GM21515 (cell line): Measurements from ENCODE around the gene SIX2.

Source experiments
- ATAC-seq: cut with Tn5 transposase; IDR thresholded peaks from one replicate; pipeline ENCODE4 v1.9.1; 2021; ENCODE audit not compliant: unreplicated experiment

SIX2 gene

GRCh38 chr2:44970846-44971450 lies 38.3 kb downstream of the SIX2 start:
- no peak for ATAC-seq

DNA sequence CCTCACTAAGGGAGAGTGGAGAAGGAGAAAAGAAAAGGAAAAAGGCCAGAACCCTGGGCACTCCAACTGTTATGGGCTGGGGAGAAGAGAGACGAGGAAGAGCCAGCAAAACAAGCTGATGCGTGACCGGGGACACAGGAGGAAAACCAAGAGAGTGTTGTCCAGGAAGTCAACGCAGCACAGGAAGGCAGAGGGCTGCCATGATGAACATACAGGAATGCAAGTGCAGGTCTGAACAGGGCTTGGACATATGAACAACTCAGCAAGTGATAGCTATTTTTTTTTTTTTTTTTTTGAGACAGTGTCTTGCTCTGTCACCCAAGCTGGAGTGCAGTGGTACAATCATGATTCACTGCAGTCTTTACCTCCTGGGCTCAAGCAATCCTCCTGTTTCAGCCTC lies 39.3 kb downstream of the SIX2 start:
- no peak for ATAC-seq

GRCh38 chr2:44967727-44968432 lies 41.4 kb downstream of the SIX2 start:
- ATAC-seq: no peak

- ATAC-seq: no peak
These were observed 42.2 kb downstream of the SIX2 start for GRCh38 chr2:44967056-44967455.

- ATAC-seq: no peak
These were observed 43.6 kb downstream of the SIX2 start for GRCh38 chr2:44965684-44966083.

DNA sequence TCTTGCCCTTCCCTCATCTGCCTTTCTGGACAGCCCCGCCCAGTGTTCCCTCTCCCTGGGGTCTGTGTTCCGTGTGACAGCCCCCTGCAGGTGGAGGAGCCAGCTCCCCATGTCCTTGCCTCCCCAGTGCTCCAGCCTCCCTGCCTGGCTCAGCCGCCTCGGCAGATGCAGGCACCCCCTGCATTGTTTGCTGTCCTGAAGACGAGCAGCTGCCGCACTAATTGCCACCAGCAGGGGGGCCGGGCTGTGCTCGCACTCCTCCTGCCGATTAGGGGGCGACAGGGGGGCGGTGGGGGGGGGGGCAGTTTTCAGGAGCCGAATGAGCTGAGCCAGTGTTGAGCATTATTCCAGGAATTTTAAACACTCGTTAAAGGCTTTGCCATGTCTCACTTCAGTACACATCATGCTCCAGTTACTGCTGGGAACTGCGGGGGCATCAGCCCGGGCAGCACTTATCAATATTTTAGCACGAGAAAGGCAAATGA lies 44.5 kb downstream of the SIX2 start:
- no peak for ATAC-seq

GRCh38 chr2:44962176-44962695 lies 47.0 kb downstream of the SIX2 start:
- ATAC-seq: no peak

DNA sequence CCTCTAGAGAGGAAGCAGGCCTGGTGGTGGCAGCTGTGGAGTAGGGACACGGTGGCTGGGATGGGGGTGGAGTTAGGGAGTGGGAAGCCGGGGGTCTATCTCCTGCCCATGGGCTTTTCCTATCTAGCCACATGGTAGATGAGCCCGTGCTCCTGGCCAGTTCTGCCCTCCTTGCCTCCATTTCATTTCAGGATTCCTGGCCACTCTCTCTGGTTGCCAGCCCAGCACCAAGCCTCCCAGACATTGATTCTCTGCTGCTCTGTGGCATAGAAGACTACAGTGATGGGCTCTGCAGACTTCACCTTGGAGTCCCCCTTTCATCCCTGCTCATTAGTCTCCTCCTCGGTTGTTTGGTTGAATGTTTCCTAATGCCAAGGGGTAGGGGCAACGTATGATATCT lies 48.4 kb downstream of the SIX2 start:
- ATAC-seq: no peak

GRCh38 chr2:44959855-44960254 lies 49.4 kb downstream of the SIX2 start:
- ATAC-seq: no peak

DNA sequence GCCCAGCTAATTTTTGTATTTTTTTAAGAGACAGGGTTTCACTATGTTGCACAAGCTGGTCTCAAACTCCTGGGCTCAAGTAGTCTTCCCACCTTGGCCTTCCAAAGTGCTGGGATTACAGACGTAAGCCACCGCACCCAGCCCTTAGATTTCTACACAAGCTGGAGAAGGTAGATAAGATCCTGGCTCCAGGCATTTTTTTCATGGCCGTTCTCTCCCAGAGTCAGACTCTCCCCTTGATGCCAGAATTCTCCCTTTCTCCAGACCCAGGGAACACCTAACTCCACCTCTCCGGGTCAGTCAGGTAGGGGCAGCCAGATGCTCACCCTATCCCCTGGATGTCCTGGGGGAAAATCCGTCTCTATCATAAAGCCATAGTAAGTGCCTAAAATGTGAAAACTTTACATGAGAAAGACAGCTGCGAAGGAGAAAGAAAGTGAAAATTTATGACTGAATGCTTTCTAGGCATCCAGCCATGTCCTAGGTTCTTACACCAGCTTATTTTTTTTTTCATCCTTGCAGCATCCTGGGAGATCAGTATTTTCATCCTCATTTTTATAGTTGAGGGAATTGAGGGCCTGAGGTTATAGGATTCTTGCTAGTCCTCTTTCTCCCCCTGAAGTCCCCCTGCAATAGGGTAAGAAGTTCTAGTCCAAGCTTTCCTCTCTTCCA lies 51.5 kb downstream of the SIX2 start:
- ATAC-seq: no peak

GRCh38 chr2:44956843-44957242 lies 52.4 kb downstream of the SIX2 start:
- no peak for ATAC-seq

DNA sequence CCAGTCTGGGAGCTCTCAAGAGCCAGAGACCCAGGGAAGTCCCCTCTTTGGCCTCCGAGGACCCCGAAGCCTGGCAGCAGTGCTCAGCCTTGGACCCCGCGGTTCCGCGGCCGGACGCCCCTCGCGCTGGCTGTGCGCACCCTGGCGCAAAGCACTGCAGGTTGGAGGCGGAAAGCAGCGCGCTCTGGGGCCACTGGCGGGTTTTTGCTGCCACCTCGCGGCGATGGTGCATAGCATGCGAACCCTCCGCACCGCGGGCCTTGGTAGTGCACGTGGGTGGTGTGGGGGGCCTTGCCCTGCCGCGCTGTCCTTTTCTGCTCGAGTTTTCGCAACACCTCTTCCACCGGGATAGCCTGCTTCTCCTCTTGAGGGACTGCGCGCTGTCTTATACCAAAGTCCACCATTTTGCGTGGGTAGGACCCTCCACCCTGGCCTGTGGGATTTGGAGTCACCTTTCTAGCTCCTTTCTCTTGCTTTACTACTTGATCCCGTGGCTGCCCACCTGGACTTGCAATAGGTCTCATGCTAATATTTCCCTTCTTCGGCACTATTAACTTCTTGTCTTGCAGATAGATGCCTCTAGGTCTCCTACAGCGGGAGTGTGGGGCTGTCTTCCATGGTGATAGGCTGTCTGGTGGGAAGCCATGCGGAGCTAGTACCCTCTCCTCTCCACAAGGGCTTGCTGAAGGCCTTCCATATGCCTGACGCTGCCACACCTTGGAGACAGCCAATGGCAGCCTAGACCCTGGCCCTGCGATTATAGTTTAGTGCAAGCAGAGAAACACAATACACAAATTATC lies 53.5 kb downstream of the SIX2 start:
- peak; percentile 64 for ATAC-seq
